Neural progenitor cell (in vitro differentiated cells): Measurements from ENCODE around the gene EPN2.

ENCODE experiments used
- CTCF ChIP-seq: fragments of 200-600 bp; sonication (generic); IDR thresholded peaks from 2 replicates; pipeline ENCODE4 v1.5.1; 2017; ENCODE audit warnings: antibody characterized with exemption, mild to moderate bottlenecking
- EZH2 ChIP-seq: fragments of 200-600 bp; sonication (generic); IDR thresholded peaks from 2 replicates; pipeline ENCODE4 v1.6.1; 2017; ENCODE audit warnings: antibody characterized with exemption, mild to moderate bottlenecking, moderate library complexity
- EZH2phosphoT487 ChIP-seq: fragments of 200-600 bp; sonication (generic); IDR thresholded peaks from 2 replicates; pipeline ENCODE4 v1.6.1; 2017; ENCODE audit warnings: antibody characterized with exemption

DNA sequence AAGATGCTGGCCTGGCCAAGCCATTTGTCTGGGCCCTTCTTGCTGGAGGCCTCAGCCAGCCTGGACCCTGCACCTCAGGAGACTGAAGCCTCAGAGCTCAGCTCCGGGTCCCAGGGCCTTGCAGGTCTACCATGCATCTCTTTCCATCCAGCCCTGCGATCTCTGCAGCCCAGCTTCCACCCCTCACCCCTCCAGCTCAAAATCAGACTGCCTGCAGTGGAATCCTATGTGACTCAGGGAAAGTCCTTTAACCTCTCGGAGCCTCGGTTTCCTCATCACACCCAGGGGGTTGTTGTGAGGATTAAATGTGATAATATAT is 128.3 kb downstream of the EPN2 start:
- TF ChIP-seq EZH2 (no peak), CTCF (no peak), EZH2phosphoT487 (no peak)
